HG03432 (cell line): ENCODE data around the gene NFASC.

Source experiments
- ATAC-seq: cut with Tn5 transposase; IDR thresholded peaks from one replicate; pipeline ENCODE4 v1.9.1; 2021; ENCODE audit warnings: mild to moderate bottlenecking, moderate library complexity; ENCODE audit not compliant: unreplicated experiment

The NFASC gene

DNA sequence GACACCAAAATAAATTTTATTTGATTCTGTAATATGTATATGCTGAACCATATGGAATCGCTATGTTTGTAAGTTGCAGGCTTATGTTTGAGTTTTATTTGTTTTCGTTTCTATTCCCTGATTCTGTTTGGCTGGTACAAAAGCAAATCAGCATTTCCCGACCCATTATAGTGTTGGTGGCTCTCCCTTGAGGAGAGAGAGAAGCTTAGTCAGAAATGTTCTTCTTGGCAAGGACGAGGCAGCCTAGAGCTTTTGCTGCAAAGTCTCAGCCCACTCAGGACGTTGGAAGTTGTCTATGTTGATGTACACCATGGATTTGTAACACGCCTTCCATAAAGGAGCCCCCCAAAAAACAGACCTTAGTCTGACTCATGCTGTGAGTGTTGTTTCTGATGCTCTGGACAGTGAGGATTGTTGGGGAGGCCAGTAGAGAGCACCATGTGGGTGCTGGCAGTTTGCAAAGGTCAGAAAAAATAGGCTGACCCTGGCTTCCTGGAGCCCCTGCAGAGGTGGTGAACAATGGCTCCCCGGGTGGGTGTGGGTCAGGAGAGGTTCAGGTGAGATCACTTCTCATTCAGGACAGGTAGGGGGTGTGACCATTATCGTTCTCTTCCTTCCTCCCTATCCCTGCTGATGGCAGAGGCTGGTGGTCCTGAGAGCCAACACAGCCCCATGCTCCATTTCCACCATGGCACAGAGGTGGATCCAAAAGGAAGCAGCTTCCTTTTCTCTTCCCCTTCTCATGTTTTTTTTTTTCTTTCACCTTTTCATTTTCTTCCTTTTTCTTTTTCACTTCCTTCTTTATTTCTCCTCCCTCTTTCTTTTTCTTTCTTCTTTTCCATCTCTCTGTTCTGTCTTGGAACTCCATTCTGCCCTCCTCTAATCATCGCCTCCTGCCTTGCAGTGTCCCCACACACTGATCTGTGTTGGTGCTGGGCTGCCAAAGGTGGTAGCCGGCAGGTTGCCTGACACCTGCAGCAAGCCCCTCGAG lies 88.0 kb downstream of the NFASC start:
- no peak for ATAC-seq

DNA sequence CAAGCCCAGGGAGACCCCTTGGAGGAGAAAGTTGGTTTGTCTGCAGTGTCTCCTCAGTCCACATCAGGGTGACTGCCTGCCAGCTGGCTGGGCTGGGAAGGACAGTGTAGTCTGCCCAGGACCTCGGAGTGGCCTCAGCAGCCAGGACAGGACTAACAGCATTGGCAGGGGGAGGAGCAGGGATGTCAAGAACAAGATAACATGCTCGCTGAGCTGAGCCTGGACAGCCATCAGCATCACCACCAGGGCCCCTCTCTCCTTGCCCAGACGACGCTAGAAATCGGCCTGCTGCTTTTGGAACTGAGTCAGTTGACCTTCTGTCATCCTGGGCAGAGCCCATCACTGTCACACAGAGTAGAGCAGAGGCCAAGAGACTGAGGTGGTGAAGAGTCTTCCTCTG lies 88.7 kb downstream of the NFASC start:
- no peak for ATAC-seq

DNA sequence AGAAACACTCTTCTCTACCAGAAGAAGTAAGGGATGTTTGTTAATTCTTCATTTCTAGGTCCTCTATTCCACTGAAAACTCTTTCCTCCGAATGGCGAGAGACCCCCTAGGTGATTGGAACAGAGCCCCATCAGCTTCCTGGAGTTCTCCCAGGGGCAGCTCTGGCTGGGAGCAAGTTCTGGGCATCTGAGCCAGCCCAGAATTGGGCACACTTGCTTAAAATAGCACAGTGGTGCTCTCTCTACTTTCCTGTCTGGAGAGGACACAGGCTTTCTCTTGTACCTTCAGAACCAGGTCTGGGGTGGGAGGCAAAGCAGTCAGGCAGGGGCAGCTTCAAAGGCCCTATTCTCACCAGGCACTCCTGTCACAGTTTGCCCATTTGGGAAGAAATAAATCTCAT lies 89.2 kb downstream of the NFASC start:
- ATAC-seq, result no peak

DNA sequence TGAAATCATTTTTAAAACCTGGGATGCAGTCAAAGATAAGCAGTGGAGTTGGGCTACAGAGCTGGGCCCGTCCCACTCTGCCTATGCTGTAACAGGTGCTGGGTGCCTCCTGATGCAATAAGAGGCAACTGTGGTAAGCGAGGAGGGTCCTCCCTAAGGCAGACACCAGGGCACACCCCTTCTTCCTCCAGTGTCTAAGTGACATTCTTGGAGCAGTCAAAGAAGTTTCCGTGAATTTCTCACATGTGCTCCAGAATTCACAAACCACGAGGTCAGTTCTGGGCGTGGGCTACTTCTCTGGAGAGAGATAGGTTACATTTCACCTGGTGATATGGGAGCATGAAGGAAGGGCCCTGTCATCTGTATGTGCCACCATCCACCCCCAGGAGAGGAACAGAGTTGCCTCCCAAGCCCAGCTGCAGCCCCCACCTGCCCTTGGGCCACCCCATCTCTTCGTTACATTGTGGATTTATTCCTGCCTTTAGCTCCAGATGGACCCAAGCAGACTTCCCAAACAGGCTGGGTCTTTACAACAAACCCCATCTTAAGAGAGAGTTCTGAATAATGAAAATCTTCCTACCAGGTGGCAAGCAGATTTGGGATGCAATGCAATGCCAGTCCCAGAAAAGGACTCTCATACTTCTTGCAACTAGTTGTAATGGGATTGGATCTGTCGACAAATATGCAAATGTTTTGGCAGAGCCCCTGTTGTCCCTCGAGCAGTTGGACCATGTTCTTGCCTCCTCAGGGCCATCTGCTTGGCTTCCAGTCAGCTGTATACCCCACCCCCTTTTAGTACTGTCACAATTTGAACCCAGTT lies 89.9 kb downstream of the NFASC start:
- ATAC-seq, result no peak

DNA sequence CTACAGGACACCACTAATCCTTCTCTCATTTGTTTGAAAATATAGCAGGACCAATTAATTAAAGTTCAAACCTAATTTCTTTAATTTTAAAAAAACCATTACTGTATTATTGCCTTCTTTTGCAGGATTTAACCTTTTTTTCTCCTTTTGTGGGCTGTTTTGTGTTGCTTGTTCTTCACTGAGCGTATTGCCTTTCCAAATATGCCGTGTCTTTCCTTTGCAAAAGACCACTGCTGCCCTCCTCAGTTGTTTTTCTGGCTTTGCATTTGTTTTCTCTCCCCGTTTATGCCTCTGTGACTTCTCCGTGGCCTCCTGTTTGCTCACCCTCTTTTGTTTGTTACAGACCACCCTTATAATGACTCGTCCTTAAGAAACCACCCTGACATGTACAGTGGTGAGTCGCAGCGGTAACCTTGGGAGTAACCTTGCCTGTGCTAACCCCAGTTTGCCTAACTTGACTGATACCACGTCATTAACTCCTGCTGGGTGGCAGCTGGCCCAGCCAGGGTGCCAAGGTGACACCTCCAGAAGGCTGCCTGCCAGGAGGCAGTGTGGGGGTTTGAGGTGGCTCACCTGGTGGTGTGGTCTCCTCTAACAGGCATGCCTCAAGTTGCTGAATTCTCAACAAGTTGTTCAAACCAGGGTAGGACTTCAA lies 91.2 kb downstream of the NFASC start:
- no peak for ATAC-seq

DNA sequence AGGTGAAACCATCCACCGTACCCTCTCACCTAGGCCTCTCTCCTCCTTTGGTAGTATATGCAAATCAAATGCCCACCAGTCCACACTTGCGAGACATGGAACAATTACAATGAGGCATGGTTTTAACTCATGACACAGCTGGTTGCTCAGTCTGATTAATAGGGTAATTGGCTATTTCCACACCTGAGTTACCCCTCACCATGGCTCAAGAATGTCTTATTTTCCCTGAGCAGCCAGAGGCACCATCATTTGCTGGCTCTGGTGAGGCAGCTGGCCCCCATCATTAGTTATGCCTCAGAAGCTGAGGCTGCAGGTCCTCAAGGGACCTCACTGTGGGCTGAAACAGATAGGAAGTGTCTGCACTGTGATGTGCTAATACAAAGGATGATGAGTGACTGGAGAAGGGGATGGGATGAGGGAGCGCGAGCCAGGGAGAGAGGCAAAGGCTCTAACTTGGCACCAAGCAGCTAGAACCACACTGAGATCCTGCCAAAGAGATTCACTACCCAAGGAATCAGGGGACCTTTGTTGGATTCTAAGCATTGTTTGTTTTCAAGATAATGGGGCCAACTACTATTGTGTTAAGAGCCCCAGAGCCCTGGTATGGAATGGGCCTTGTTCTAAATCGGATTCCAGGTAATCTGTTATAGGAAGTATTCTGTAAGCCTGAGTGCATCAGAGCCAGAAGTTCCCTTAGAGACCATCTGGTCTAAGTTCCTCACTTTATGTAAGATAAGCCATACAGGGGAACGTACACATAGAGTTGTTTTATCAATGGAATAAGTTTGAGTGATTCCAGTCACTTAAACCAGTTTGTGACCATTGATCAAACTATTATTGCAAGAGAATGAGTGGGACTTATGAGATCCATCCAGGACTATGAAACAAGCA lies 92.3 kb downstream of the NFASC start:
- ATAC-seq, result no peak

DNA sequence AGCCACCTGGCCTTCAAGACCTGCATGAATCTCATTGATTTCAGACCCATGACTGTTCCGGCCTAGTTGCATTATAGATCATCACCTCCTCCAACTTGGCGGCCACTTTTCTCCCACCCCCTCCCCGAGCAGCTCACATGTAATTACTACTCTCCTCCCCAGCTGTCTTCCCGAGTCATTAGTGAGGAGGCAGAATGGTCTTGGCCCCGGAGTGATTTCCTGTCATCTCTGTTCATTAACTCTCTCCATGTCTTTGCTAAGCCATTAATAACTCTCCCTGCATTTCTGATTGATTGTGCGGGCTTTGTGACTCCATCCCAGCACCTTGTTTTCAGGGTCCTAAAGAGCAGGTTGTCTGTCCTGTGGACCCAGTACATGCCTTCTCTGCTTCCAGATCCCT lies 96.8 kb downstream of the NFASC start:
- no peak for ATAC-seq

DNA sequence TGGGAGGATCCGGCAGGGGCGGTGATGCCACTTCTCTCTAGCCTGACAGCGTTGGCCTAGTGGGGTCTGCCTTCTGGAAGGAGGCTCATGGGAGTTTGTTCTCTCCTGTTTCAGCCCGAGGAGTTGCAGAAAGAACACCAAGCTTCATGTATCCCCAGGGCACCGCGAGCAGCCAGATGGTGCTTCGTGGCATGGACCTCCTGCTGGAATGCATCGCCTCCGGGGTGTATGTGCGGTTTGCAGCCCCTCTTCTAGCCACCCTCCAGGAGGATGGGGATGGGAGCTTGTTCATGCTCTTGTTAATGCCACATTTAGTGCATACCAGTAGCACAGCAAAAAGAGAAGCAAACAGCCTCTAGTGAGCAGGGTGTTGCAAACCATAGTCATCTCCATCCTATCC lies 97.5 kb downstream of the NFASC start:
- no peak for ATAC-seq

DNA sequence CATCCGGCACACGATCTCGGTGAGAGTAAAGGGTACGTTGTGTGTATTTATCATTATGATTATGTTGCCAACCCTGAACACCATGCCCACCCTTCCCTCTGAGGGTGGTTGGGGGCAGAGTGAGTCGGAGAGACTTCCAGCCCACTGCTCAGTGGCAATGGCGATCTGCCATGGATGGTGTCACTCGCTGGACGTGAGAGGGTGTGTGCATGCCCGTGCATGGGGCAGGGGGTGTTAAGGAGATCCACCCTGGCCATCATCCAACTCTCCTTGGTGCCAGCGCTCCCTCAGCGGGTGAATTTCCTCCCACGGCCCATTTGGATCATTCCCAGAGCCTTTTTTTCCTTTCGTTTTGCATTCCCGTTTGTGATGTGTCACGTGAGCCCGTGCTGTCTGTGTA lies 98.3 kb downstream of the NFASC start:
- ATAC-seq, result no peak

DNA sequence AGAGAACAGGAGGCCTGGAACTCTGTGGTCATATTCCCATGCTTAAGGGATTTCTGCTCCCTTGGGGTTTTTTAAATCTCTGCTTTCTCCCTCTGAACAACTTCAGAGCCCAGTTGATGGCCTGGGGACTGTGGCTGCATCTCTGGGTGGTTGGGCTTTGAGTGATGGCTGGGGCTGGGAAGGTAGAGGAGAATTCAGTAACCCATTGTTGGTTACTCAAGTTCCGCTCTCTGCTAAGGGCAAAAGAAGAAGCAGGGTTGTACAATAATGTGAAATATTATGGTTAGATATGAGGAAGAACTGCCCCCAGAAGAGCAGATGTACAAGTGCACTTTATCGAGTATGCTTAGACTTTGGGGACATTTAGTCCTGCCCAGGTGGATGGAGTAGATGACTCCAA lies 100.3 kb downstream of the NFASC start:
- no peak for ATAC-seq

DNA sequence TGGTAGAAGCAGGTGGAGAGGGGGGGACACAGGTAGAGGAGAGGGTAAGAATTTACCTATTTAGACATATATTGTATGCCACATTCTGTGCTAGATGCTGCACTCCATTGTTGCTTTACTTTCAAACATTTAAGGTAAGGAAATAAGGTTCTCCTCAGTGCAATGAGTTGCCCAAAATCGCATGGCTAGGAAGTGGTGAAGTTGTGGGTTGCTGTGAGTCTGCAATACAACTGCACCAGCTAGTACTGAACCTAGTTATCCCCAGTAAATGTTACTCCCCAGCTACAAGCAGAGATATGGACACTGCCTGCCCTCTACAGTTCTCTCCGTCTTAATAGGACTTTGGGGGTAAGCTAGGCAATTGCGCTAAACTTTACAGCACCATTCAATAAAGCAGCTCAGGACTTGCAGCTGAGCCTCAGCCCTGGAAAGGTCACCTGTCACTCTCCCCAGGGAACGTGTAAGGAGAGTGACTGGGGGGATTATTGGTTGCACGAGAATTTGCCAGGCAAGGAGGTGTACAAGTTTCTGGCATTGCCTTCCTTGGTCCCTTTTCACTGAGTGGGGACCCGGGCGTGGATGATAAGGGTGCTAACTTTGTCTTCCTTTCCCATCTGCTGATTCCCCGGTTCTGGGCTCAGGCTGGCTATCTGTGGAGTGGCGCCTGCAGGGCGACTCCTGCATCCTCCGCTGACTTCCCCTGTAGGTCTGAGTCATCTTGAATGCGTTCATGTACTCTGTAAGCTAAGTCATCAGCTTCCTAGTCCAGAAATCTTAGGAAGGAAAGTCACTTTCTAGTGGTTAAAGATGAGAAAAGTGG lies 101.1 kb downstream of the NFASC start:
- ATAC-seq, result no peak

DNA sequence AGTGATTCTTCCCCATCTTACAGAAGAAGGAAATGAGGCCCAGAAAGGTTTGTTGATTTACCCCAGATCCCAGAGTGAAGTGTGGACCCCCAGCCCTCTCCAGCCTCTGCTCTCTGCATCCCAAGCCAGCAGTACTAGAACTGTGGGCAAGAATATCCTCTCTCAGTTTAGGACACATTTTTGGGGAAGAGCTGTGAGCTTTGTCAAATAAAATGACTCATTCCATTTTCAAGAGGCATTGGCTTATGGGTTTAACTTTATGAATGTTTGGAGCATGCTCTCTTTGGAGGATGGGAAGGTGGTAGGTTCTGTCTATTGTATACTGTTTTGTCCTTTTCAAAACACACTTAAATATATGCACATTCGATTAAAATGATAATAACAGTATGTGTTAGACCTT lies 101.8 kb downstream of the NFASC start:
- ATAC-seq, result no peak

DNA sequence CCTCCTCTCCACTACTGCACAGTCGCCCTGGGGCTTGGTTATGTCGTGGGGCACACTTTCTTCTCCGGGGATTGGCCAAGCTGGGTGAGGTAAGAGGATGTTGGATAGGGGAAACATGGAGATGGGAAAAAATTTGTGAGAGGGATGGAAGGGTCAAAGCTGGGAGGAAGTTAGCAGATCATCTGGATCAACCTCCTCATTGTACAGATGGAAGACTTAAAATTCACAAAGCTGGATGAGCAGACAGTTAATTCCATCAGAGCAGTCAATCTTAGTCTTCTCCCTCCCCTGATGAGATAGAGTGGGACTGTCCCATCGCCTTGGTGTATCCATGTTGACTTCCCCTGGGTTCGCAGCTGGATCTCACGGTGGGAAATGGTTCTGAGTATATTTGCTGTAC lies 102.8 kb downstream of the NFASC start:
- no peak for ATAC-seq

DNA sequence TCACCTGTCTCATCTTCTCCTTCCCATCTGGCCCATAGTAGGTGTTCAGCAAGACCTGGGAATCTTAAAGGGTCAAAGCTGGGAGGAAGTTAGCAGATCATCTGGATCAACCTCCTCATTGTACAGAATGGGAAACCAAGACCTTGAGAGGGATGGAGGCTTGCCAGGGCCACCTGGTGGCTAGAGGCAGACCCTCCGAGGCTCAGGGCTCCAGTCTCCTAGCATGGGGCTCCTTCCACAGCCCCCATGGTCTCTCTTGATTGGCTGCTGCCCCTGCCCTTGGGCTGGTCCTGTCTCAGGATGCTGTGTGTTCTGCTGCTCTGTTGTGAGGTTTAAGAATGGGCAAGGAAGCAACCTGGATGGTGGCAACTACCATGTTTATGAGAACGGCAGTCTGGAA lies 103.7 kb downstream of the NFASC start:
- ATAC-seq, result no peak

DNA sequence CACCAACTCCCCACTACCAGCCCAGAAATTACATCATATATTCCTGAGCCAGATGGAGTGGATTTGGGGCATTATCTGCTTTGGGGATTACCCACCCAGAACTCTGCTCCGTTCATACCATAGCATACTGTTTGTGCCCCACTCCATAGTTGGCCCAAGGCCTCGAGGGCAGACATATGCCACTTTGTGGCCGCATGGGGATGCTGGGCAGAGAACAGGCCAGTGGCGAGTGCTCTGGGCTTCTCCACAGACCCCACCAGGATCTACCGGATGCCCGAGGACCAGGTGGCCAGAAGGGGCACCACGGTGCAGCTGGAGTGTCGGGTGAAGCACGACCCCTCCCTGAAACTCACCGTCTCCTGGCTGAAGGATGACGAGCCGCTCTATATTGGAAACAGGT lies 104.4 kb downstream of the NFASC start:
- no peak for ATAC-seq

DNA sequence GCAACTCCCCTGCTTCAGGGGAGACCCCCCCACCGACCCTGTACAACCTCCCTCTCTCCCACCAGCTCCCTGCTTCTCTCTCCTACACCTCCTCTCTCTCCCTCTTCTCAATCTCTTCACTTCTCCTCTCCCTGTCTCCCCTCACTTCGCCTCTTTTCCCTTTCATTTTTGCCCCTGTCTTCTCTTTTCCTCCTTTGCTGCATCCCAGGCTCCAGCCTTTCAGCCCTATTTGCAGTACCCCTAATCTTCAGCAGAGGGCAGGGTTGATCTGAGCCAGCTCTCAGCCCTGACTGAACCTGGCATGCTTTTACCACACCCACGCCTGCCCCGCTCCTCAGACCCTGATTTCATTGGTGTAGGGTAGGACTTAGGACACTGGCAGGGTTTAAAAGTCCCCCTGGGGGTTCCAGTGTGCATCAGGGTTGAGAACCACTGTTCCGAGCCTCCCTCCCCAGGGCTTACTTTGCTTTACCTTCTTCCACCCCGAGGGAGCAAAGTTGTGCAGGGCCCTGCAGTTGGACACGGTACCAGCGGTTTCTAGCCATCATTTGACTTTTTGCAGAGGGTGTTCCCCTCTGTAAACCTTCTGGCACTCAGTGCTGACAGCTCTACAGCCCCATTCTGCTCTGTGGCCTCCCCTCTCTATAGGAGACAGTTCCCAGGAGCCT lies 105.0 kb downstream of the NFASC start:
- no peak for ATAC-seq

DNA sequence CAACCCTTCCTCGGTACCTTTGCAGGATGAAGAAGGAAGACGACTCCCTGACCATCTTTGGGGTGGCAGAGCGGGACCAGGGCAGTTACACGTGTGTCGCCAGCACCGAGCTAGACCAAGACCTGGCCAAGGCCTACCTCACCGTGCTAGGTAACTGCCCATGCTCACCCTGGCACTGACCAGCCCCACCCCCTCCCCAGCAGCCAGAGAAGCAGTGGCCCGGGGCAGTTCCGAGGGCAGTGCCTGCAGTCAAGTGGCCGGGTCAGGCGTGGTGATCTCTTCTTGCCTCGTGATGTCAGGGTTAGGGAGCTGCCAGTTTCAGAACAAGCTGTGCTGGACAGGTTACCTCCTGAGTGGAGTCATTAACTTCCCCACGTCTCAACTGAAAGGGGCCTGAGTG lies 106.0 kb downstream of the NFASC start:
- no peak for ATAC-seq

DNA sequence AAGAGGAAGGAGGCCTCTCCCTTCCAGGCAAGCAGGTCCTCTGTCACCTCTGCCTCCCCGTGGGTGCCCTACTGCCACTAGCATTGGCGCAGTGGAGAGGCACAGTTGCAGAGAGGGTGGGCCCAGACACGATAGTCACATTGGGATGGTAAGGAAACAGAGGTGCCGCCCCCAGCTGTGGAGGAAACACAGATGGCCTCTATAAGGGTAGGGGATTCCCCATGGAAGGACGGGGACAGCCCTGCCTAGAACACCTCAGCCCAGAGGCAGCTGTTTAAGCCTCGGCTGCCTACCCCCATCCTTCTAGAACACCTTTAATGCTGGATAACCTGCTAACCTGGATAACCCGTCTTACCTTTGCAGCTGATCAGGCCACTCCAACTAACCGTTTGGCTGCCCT lies 106.7 kb downstream of the NFASC start:
- ATAC-seq, result no peak

DNA sequence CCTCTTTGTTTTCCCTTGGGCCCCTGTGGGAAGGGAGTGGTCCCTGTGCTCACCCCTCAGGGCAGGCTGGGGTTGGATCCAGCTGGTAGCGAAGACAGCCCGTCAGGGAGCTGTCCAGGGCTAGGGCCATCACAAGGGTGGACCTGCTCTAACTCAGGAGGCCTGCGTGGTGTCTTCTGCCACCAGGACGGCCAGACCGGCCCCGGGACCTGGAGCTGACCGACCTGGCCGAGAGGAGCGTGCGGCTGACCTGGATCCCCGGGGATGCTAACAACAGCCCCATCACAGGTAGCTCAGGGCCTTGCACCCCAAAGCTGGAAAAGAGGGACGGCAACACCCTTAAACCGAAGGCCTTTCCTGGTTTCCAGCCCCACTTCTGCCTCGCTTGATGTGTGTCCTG lies 108.1 kb downstream of the NFASC start:
- ATAC-seq, result no peak
